ENCODE data around the gene PIGL. TPM values are rescaled to one million over a fixed set of nuclear protein-coding genes. Genes with fewer than 3 reads are reported as not detected.
A peak's percentile ranks its signal among the peaks of the same experiment; 100 is the strongest.

Gene PIGL
- 65.8 TPM for total RNA-seq

DNA sequence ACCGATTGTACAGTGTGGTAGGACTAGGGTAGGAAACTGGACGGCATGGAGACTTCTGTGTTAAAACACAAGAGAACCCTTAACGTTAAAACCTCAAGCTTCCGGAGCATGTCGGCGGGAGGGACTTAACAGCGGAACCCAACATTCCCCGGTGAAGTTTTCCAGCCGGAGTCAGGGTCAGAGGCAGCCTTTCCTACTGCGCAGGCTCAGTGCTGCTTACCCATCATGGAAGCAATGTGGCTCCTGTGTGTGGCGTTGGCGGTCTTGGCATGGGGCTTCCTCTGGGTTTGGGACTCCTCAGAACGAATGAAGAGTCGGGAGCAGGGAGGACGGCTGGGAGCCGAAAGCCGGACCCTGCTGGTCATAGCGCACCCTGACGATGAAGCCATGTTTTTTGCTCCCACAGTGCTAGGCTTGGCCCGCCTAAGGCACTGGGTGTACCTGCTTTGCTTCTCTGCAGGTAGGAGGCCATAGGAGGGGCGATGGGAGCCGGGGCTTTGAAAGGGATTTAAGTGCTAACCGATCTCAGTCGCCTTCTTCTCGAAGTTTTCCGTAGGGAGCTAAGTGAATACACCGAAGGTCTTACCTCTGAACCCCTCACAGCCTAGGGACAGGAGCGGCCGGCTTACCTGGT lies at the start of gene PIGL:
Gene PIGL (plus strand): TSS at position 209 of the 634 bp plus-strand sequence. CDS start 17 bp downstream, at position 226.
- TF ChIP-seq POLR2A (IDR thresholded peaks at IDR 0.05): peak in 1 of 2 donors; percentile 16
- peak; percentile 76 to 95 for TF ChIP-seq POLR2AphosphoS5 (IDR thresholded peaks at IDR 0.05; ENCODE audit: insufficient read depth in 1 of 2, low read depth in 1 of 2)
- TF ChIP-seq, protein P1, sequence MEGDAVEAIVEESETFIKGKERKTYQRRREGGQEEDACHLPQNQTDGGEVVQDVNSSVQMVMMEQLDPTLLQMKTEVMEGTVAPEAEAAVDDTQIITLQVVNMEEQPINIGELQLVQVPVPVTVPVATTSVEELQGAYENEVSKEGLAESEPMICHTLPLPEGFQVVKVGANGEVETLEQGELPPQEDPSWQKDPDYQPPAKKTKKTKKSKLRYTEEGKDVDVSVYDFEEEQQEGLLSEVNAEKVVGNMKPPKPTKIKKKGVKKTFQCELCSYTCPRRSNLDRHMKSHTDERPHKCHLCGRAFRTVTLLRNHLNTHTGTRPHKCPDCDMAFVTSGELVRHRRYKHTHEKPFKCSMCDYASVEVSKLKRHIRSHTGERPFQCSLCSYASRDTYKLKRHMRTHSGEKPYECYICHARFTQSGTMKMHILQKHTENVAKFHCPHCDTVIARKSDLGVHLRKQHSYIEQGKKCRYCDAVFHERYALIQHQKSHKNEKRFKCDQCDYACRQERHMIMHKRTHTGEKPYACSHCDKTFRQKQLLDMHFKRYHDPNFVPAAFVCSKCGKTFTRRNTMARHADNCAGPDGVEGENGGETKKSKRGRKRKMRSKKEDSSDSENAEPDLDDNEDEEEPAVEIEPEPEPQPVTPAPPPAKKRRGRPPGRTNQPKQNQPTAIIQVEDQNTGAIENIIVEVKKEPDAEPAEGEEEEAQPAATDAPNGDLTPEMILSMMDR (IDR thresholded peaks at IDR 0.05): no peak
- Histone ChIP-seq H3K4me1 (peaks cover 50% of the 10 kb centered on the region), H3K4me3 (peak within 1 kb of the TSS; percentile 98 to 100), H3K9me3 (no peaks in the 10 kb centered on the region), H3K27me3 (no peaks in the 10 kb centered on the region), H3K27ac (peak within 1 kb of the TSS; percentile 98), H3K36me3 (no peaks in the 10 kb centered on the region)
- intact Hi-C loops (cut with DNase I): no loop called here
- DNase-seq (ENCODE audit: extremely low spot score in 2 of 2): peak in 1 of 2 donors; percentile 93

DNA sequence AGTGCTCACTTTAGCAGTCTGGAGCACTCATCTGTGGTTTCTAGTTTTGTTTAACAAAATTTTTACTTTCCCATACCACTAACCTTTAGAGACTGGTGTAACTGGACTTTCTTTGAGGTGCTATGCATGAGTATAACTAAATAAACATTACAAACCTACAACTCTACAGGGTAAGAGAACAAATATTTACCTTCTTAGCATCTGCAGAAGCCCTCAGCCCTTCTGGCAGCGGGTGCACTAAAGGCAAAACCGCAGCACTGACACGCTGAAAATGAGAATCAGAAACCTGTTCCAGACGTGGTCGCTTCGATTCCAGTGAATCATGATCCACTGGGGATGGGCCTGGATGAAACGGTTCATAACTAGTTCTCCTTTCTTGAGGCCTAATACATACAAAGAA lies 45.4 kb upstream of the PIGL start:
- Histone ChIP-seq H3K36me3 (peaks cover 0 to 9% of the 10 kb centered on the region in 2 donors), H3K9me3 (no peaks in the 10 kb centered on the region), H3K27me3 (no peaks in the 10 kb centered on the region), H3K27ac (no peak overlapping the region), H3K4me3 (no peak overlapping the region), H3K4me1 (peaks cover 3% of the 10 kb centered on the region)
- TF ChIP-seq POLR2A (IDR thresholded peaks at IDR 0.05) (no peak), POLR2AphosphoS5 (IDR thresholded peaks at IDR 0.05; ENCODE audit: insufficient read depth in 1 of 2, low read depth in 1 of 2) (no peak)
- TF ChIP-seq, protein P1 (IDR thresholded peaks at IDR 0.05): no peak
- no peak for DNase-seq (ENCODE audit: extremely low spot score in 2 of 2)
- intact Hi-C loops (cut with DNase I): no loop called here

DNA sequence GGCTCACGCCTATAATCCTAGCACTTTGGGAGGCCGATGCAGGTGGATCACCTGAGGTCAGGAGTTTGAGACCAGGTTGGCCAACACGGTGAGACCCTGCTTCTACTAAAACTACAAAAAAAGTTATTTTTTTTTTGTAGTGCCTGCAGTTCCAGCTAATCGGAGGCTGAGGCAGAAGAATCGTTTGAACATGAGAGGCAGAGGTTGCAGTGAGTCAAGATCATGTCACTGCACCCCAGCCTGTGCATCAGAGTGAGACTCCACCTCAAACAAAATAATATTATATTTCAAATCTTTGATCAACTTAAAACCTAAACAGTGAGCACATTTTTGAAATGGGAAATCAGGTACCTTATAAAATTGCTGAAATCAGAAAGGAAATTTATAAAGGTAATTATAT lies 38.2 kb upstream of the PIGL start:
- H3K4me1 ChIP-seq: peaks cover 3% of the 10 kb centered on the region
- no peak overlapping the region for H3K27ac ChIP-seq
- TF ChIP-seq POLR2AphosphoS5 (IDR thresholded peaks at IDR 0.05; ENCODE audit: insufficient read depth in 1 of 2, low read depth in 1 of 2) (no peak), POLR2A (IDR thresholded peaks at IDR 0.05) (no peak)
- TF ChIP-seq, protein P1 (IDR thresholded peaks at IDR 0.05): no peak
- DNase-seq (ENCODE audit: extremely low spot score in 2 of 2): no peak
- no peaks in the 10 kb centered on the region for H3K9me3 ChIP-seq
- H3K4me3 ChIP-seq: no peak overlapping the region
- H3K27me3 ChIP-seq: no peaks in the 10 kb centered on the region
- H3K36me3 ChIP-seq: no peaks in the 10 kb centered on the region
- intact Hi-C loops (cut with DNase I): no loop called here

DNA sequence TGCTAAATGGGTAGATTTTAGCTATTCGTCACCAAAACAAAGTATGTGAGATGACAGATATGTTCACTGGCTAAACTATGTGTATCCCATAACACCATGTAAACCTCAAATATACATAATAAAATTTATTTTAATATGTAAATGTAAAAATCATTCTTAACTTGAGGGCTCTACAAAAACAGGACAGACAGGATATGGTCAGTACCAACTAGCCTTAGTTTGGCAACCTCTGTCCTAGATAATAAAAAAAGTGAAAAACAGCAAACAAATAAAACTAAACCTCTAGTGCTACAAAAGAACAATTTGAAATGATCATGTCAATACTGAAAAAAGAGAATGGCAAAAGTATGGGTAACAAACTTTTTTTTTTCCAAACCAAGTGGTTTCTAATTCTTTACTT lies 35.4 kb upstream of the PIGL start:
- Histone ChIP-seq H3K27me3 (no peaks in the 10 kb centered on the region), H3K36me3 (peaks cover 0 to 10% of the 10 kb centered on the region in 2 donors), H3K9me3 (no peaks in the 10 kb centered on the region), H3K4me1 (peaks cover 1% of the 10 kb centered on the region), H3K4me3 (no peak overlapping the region), H3K27ac (no peak overlapping the region)
- no peak for DNase-seq (ENCODE audit: extremely low spot score in 2 of 2)
- TF ChIP-seq POLR2AphosphoS5 (IDR thresholded peaks at IDR 0.05; ENCODE audit: insufficient read depth in 1 of 2, low read depth in 1 of 2): no peak
- intact Hi-C loops (cut with DNase I): no loop called here

DNA sequence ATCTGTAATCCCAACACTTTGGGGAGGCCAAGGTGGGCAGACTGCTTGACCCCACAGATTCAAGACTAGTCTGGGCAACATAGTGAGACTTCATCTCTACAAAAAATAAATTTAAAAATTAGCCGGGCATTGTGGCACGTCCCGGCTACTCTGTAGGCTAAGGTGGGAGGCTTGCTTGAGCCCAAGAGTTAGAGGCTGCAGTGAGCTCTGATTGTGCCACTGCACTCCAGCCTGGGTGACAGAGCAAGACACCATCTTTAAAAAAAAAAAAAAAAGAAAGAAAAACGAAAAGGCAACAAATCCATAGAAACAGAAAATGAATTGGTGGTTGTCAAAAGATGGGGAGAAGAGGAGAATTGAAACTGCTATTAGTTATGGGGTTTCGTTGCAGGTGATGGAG lies 29.4 kb upstream of the PIGL start:
- Histone ChIP-seq H3K4me1 (peaks cover 20% of the 10 kb centered on the region), H3K36me3 (peaks cover 0 to 21% of the 10 kb centered on the region in 2 donors), H3K4me3 (no peak overlapping the region), H3K27me3 (no peaks in the 10 kb centered on the region), H3K9me3 (no peaks in the 10 kb centered on the region), H3K27ac (no peak overlapping the region)
- TF ChIP-seq, protein P1 (IDR thresholded peaks at IDR 0.05): no peak
- TF ChIP-seq POLR2A (IDR thresholded peaks at IDR 0.05) (no peak), POLR2AphosphoS5 (IDR thresholded peaks at IDR 0.05; ENCODE audit: insufficient read depth in 1 of 2, low read depth in 1 of 2) (no peak)
- intact Hi-C loops (cut with DNase I): no loop called here
- DNase-seq (ENCODE audit: extremely low spot score in 2 of 2): no peak
